ENCODE data around the gene NCK1. TPM values are rescaled to one million over a fixed set of nuclear protein-coding genes. Genes with fewer than 3 reads are reported as not detected.

Gene NCK1
- total RNA-seq, 2 experiments from 2014 or later: 24.9 to 38.1 TPM

DNA sequence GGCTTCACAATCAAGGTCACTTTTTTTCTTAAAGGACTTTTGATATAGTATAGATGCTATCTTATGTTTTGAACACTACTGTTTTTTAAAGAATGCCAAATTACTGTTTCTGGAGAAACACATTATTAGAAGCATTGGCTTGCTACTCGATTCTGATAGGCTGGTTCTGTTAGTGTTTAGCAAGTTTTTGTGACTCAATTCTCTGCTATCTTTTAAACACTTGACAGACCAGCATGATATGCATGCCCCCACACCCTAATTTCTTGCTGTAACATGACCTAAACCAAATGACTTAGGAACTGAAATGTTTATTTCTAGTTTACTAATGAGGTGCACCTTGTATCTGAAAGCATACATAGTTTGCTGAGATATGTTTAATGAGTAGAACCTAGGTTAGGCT, 90.3 kb downstream of the NCK1 start:
- no TSS peak for BruUV-seq (replicated peaks)
- H3K4me1 ChIP-seq (ENCODE audit: insufficient read depth, low read length, poor library complexity, severe bottlenecking): peaks cover 48% of the 10 kb centered on the region
- no peaks in the 10 kb centered on the region for H3K9me2 ChIP-seq (ENCODE audit: insufficient read depth, low read length)
- H3K9me3 ChIP-seq (ENCODE audit: low read length): no peaks in the 10 kb centered on the region
- ChIA-PET POLR2A (interaction anchor here (0.8 to 1.7 kb wide), 2 partner anchors 47 to 90 kb away, joined by 3 to 4 read pairs; partner anchors contain the start of gene NCK1), CTCF (ENCODE audit: unreplicated experiment) (no interaction called here)
- H3K36me3 ChIP-seq (ENCODE audit: insufficient read depth, low read length): peaks cover 25% of the 10 kb centered on the region; the same call in 1 of the 2 replicates
- TF ChIP-seq, protein P1, sequence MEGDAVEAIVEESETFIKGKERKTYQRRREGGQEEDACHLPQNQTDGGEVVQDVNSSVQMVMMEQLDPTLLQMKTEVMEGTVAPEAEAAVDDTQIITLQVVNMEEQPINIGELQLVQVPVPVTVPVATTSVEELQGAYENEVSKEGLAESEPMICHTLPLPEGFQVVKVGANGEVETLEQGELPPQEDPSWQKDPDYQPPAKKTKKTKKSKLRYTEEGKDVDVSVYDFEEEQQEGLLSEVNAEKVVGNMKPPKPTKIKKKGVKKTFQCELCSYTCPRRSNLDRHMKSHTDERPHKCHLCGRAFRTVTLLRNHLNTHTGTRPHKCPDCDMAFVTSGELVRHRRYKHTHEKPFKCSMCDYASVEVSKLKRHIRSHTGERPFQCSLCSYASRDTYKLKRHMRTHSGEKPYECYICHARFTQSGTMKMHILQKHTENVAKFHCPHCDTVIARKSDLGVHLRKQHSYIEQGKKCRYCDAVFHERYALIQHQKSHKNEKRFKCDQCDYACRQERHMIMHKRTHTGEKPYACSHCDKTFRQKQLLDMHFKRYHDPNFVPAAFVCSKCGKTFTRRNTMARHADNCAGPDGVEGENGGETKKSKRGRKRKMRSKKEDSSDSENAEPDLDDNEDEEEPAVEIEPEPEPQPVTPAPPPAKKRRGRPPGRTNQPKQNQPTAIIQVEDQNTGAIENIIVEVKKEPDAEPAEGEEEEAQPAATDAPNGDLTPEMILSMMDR (conservative IDR thresholded peaks at IDR 0.05; ENCODE audit: low read length): no peak
- TF ChIP-seq EZH2phosphoT487 (IDR thresholded peaks at IDR 0.05; ENCODE audit: borderline replicate concordance, low read depth, low read length): no peak
- 0 out of 2 replicates have a peak, but pooled peaks cover 4% of the 10 kb centered on the region for H4K20me1 ChIP-seq (ENCODE audit: insufficient read depth, low read length)
- no peak overlapping the region for H3K4me2 ChIP-seq (ENCODE audit: low read length)
- DNase-seq (ENCODE audit: low spot score): no peak
- H2AFZ ChIP-seq (ENCODE audit: low read length): no peak overlapping the region
- H3K79me2 ChIP-seq (ENCODE audit: insufficient read depth, low read depth, low read length): peaks cover 13% of the 10 kb centered on the region; the same call in 1 of the 2 replicates
- H3K27ac ChIP-seq (ENCODE audit: low read depth, low read length, poor library complexity, severe bottlenecking): no peak overlapping the region
- H3K4me3 ChIP-seq (ENCODE audit: low read depth, low read length, poor library complexity, severe bottlenecking): no peak overlapping the region
- intact Hi-C loops (cut with micrococcal nuclease; ENCODE audit: unreplicated experiment): no loop called here

DNA sequence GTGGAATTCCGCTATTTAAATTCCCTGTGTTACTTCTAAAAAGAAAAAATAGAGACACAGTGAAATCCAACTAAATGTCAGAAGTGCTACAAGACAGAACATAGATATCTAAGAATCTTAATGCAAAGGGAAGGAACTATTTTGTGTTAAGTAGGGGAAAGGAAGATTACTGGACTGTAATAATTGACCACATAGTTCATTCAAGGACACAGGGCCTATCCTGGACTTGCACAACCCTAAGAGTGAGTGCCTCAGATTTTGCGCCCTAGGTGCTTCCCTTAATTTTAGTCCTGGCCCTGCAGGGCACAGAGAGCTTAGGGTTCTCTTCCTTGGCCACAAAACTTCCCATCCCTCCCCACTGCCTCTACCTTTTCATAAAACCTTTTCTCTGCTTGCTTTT, 92.2 kb downstream of the NCK1 start:
- TF ChIP-seq, protein P1 (conservative IDR thresholded peaks at IDR 0.05; ENCODE audit: low read length): no peak
- TF ChIP-seq EZH2phosphoT487 (IDR thresholded peaks at IDR 0.05; ENCODE audit: borderline replicate concordance, low read depth, low read length): no peak
- H3K9me2 ChIP-seq (ENCODE audit: insufficient read depth, low read length): no peaks in the 10 kb centered on the region
- no peak overlapping the region for H3K27ac ChIP-seq (ENCODE audit: low read depth, low read length, poor library complexity, severe bottlenecking)
- intact Hi-C loops (cut with micrococcal nuclease; ENCODE audit: unreplicated experiment): no loop called here
- no peak overlapping the region for H3K4me3 ChIP-seq (ENCODE audit: low read depth, low read length, poor library complexity, severe bottlenecking)
- CTCF ChIA-PET (ENCODE audit: unreplicated experiment): no interaction called here
- H3K4me2 ChIP-seq (ENCODE audit: low read length): no peak overlapping the region
- BruUV-seq (replicated peaks): no TSS peak
- H2AFZ ChIP-seq (ENCODE audit: low read length): no peak overlapping the region
- H3K9me3 ChIP-seq (ENCODE audit: low read length): no peaks in the 10 kb centered on the region
- H3K36me3 ChIP-seq (ENCODE audit: insufficient read depth, low read length): peaks cover 20% of the 10 kb centered on the region; the same call in 1 of the 2 replicates
- DNase-seq (ENCODE audit: low spot score): no peak
- H3K4me1 ChIP-seq (ENCODE audit: insufficient read depth, low read length, poor library complexity, severe bottlenecking): peaks cover 29% of the 10 kb centered on the region
- H3K79me2 ChIP-seq (ENCODE audit: insufficient read depth, low read depth, low read length): peaks cover 13% of the 10 kb centered on the region; the same call in 1 of the 2 replicates
- H4K20me1 ChIP-seq (ENCODE audit: insufficient read depth, low read length): 0 out of 2 replicates have a peak, but pooled peaks cover 4% of the 10 kb centered on the region
- POLR2A ChIA-PET: no interaction called here

DNA sequence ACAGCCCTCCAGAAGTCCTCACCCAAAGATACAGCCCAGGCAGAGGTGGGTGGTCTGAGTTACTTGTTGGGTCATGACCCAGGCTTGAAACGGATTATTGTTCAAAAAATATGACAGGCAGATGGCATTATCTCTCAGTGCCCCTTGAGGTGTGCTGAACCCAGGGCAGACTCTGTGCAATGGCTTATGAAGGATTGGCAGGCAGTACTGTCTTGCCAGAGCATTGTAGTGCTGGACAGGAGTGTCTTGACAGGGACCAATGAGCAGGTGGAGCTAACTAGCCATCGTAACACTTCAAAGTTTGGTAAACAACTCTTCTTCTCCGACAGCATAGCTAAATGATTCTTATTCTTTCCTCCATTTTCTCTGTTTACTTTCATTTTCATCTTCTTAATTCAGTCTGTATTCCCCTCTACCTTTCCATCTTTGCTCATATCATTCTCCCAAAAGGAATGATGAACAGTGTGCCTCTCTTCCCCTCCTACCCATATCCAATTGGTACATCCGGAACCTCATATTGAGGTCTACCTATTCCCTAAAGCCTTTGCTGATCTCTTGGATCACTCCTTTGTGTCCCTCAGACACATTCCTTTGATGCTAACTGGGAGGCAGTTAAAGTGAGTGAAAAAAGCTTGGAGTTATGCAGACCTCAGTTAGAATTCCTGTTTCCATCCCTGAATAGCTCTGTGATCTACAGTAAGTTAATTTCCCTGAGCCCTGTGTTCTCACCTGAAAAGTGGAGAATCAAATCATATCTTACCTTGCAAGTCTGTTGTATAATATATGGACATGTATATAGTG, 93.2 kb downstream of the NCK1 start:
- H3K79me2 ChIP-seq (ENCODE audit: insufficient read depth, low read depth, low read length): peaks cover 3% of the 10 kb centered on the region; the same call in 1 of the 2 replicates
- H3K9me3 ChIP-seq (ENCODE audit: low read length): no peaks in the 10 kb centered on the region
- H2AFZ ChIP-seq (ENCODE audit: low read length): no peak overlapping the region
- peaks cover 20% of the 10 kb centered on the region for H3K4me1 ChIP-seq (ENCODE audit: insufficient read depth, low read length, poor library complexity, severe bottlenecking)
- ChIA-PET POLR2A (interaction anchor here (0.5 to 1.2 kb wide), 2 partner anchors 101 to 758 kb away, joined by 3 read pairs; no protein-coding TSS in a partner anchor), CTCF (ENCODE audit: unreplicated experiment) (no interaction called here)
- H3K4me2 ChIP-seq (ENCODE audit: low read length): no peak overlapping the region
- no peak overlapping the region for H3K4me3 ChIP-seq (ENCODE audit: low read depth, low read length, poor library complexity, severe bottlenecking)
- TF ChIP-seq EZH2phosphoT487 (IDR thresholded peaks at IDR 0.05; ENCODE audit: borderline replicate concordance, low read depth, low read length): no peak
- TF ChIP-seq, protein P1 (conservative IDR thresholded peaks at IDR 0.05; ENCODE audit: low read length): no peak
- 0 out of 2 replicates have a peak, but pooled peaks cover 4% of the 10 kb centered on the region for H4K20me1 ChIP-seq (ENCODE audit: insufficient read depth, low read length)
- DNase-seq (ENCODE audit: low spot score): no peak
- H3K36me3 ChIP-seq (ENCODE audit: insufficient read depth, low read length): peaks cover 15% of the 10 kb centered on the region; the same call in 1 of the 2 replicates
- no peak overlapping the region for H3K27ac ChIP-seq (ENCODE audit: low read depth, low read length, poor library complexity, severe bottlenecking)
- no TSS peak for BruUV-seq (replicated peaks)
- intact Hi-C loops (cut with micrococcal nuclease; ENCODE audit: unreplicated experiment): no loop called here
- H3K9me2 ChIP-seq (ENCODE audit: insufficient read depth, low read length): no peaks in the 10 kb centered on the region

Measured in OCI-LY7 (cell line).